Ovary (tissue), 9 donors: ENCODE data around the gene GAS1. TPM values are rescaled to one million over a fixed set of nuclear protein-coding genes. Genes with fewer than 3 reads are reported as not detected.

Experiments used
- DNase-seq, 5 donors: peaks; one replicate each; pipeline ENCODE4 v3.0.0-alpha.2; 2019 to 2020
- H3K27ac ChIP-seq, 2 donors: fragments of 200-600 bp; one replicate each; pipeline versions ENCODE4 v1.5.1 to v1.8.0; 2019 to 2022
- H3K27me3 ChIP-seq: fragments of 200-600 bp; one replicate; pipeline ENCODE4 v1.8.0; 2022
- H3K36me3 ChIP-seq: fragments of 200-600 bp; sonication (generic); one replicate; pipeline ENCODE4 v1.5.1; 2019
- H3K4me1 ChIP-seq: one replicate; pipeline ENCODE4 v1.8.1; 2013; ENCODE audit warnings: mild to moderate bottlenecking, moderate library complexity; ENCODE audit not compliant: insufficient read depth
- H3K4me3 ChIP-seq: fragments of 200-600 bp; sonication (generic); one replicate; pipeline ENCODE4 v1.5.1; 2017
- H3K9me3 ChIP-seq, 2 donors: fragments of 200-600 bp in 1 of 2; sonication (generic) in 1 of 2; one replicate each; pipeline versions ENCODE4 v1.5.1 to v1.8.1; 2013 to 2019; ENCODE audit warnings: mild to moderate bottlenecking in 1 of 2, moderate library complexity in 1 of 2
- EP300 ChIP-seq: sonication (generic); formaldehyde crosslinking; IDR thresholded peaks from one replicate; pipeline ENCODE4 v1.6.1; 2017; ENCODE audit warnings: antibody characterized with exemption
- POLR2A ChIP-seq: fragments of 450-650 bp; IDR thresholded peaks from one replicate; pipeline ENCODE4 v1.6.1; 2017; ENCODE audit warnings: antibody characterized with exemption, mild to moderate bottlenecking, moderate library complexity
- WGBS, 3 donors: extraction: QIAGEN DNeasy Blood & Tissue Kit in 1 of 3; methylation state at CpG; one replicate each; pipeline versions ENCODE4 v1.1.5 to v1.1.7; 2013 to 2017; 5-methylcytosine and 5-hydroxymethylcytosine counted together
- intact Hi-C, 4 donors: fragments of 100-400 bp; cut with DNase I; formaldehyde crosslinking; loops; one replicate each; pipeline versions ENCODE4 v1.11.0 to v1.15.1; 2022 to 2023
- polyA plus RNA-seq, 2 donors: library from polyadenylated mRNA; stranded (reverse); fragments of 200-250 nt in 1 of 2; fragments of 350-450 nt in 1 of 2; fragmentation: Illumina TruSeq in 1 of 2; extraction: RNeasy Lipid Tissue Mini Kit (QIAGEN cat#74804) in 1 of 2; gene quantifications; one replicate each; pipeline ENCODE4 v1.2.3, GENCODE V29; 2013 to 2014
- total RNA-seq, 7 donors: library from RNA; depleted of rRNA in 2 of 7; stranded (reverse); fragments of >200 nt in 2 of 7; fragmentation: NEBNext Ultra II Directional in 3 of 7; extraction: Animal tissue kit (Norgen Biotek cat#: 25700) in 3 of 7; gene quantifications; one replicate each; pipeline versions ENCODE4 v1.1.0 to v1.2.4, GENCODE V29; 2016 to 2023
- TF ChIP-seq, protein P1 (sequence below), 3 donors: fragments of 450-650 bp in 2 of 3; fragments of 200-600 bp in 1 of 3; IDR thresholded peaks; one replicate each; pipeline versions ENCODE4 v1.5.1 to v1.8.0; 2016 to 2022; ENCODE audit warnings: antibody characterized with exemption in 3 of 3, mild to moderate bottlenecking in 1 of 3
- donor health status: DM: no; HTN: no; CAD: no; lungs with moderate emphysema.
- donor health status: DM: no; HTN: no; CAD: no.
- donor health status: Bipolar disorder and iron deficiency.
- donor health status: DM: yes; HTN: yes; CAD: no.
- donor health status: DM: no; HTN: no; CAD: no.
- donor health status: DM: yes; HTN: yes; CAD: no.

The GAS1 gene
- total and polyA plus RNA-seq, 9 donors, result 30.9 to 251 (median 79.6) TPM

DNA sequence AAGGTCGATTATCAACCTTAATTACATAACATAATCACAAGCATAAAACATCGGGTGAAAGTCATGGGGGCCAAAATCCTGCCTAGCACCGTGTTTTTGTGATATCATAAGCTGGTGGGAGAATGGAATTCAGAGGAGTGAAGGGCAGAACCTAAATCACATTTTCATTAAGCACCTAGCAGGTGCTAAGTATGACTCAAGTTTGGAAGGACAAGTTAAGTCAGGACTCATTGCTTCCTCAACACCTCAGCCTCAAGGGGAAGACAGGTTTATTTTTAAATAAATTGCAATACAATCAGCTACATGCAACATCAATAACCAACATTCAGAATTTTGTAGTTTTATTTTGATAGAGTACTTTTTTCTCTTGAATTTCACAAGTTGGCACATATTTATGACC lies 33.5 kb upstream of the GAS1 start:
- intact Hi-C loops, result no loop called here
- Histone ChIP-seq H3K4me1 (peaks cover 17% of the 10 kb centered on the region), H3K36me3 (no peaks in the 10 kb centered on the region), H3K9me3 (no peaks in the 10 kb centered on the region), H3K4me3 (no peak overlapping the region), H3K27me3 (no peaks in the 10 kb centered on the region), H3K27ac (no peak overlapping the region)
- no peak for DNase-seq
- TF ChIP-seq POLR2A, result no peak
- no peak for TF ChIP-seq EP300
- TF ChIP-seq, protein P1, sequence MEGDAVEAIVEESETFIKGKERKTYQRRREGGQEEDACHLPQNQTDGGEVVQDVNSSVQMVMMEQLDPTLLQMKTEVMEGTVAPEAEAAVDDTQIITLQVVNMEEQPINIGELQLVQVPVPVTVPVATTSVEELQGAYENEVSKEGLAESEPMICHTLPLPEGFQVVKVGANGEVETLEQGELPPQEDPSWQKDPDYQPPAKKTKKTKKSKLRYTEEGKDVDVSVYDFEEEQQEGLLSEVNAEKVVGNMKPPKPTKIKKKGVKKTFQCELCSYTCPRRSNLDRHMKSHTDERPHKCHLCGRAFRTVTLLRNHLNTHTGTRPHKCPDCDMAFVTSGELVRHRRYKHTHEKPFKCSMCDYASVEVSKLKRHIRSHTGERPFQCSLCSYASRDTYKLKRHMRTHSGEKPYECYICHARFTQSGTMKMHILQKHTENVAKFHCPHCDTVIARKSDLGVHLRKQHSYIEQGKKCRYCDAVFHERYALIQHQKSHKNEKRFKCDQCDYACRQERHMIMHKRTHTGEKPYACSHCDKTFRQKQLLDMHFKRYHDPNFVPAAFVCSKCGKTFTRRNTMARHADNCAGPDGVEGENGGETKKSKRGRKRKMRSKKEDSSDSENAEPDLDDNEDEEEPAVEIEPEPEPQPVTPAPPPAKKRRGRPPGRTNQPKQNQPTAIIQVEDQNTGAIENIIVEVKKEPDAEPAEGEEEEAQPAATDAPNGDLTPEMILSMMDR (IDR thresholded peaks at IDR 0.05), result no peak
- WGBS, 3 donors, result 72 to 85% (median 85%) methylated on average over 3 of the region's 3 CpGs

DNA sequence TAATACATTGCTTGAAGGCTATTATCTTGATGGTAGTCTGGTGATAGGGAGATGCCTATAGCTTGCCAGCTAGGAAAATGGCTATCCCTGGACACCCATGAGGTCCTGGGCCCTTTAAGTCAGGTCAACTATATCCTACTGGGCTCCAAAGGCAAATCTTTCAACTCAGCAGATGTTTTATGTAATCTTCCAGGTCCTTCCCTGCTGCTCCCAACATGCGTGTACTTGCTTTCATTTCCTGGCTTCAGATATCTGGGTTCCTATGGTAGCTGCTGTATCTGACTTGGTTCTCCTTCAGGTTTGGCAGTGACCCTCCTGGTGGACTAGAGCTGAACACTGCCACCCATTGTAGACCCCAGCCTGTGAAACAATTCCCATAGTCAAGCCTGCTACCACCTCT lies 32.4 kb upstream of the GAS1 start:
- no peak for DNase-seq
- H3K4me1 ChIP-seq, result peaks cover 19% of the 10 kb centered on the region
- no peaks in the 10 kb centered on the region for H3K9me3 ChIP-seq
- intact Hi-C loops, result no loop called here
- no peak overlapping the region for H3K27ac ChIP-seq
- 39 to 50% (median 46%) methylated on average over 1 of the region's 1 CpG for WGBS, 3 donors
- H3K27me3 ChIP-seq, result no peaks in the 10 kb centered on the region
- H3K4me3 ChIP-seq, result no peak overlapping the region
- H3K36me3 ChIP-seq, result no peaks in the 10 kb centered on the region
- TF ChIP-seq, protein P1 (IDR thresholded peaks at IDR 0.05), result no peak
- TF ChIP-seq EP300 (no peak), POLR2A (no peak)

DNA sequence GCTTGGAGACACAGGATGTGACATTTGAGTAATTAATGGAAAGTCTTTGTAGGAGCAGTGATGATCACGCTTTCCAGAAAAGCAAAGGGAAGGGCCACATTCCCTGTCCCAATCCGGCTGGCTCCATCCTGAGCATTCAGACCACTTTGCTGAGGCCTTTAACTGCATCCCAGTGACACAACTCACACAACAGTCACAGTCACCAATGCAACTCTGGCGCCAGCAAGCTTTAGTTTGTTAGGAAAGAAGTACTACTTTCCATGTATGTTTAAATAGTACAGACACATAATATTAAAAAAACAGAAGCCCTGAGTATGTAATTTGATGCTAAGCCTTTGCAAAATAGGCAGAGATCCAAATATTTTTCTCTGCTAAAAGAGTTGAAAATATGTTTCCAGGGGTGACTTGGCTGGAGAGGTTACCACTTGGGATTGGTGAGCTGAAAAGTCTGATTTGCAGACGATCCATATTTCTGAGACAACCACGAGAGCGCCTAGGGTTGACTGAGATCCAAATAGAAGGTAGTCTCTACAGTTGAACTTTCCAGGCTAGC lies 31.7 kb upstream of the GAS1 start:
- no peak overlapping the region for H3K4me3 ChIP-seq
- 50 to 60% (median 57%) methylated on average over 6 of the region's 6 CpGs for WGBS, 3 donors
- H3K27ac ChIP-seq, result no peak overlapping the region
- H3K27me3 ChIP-seq, result no peaks in the 10 kb centered on the region
- intact Hi-C loops, result no loop called here
- no peaks in the 10 kb centered on the region for H3K36me3 ChIP-seq
- H3K9me3 ChIP-seq, result no peaks in the 10 kb centered on the region
- no peak for DNase-seq
- TF ChIP-seq EP300, result no peak
- no peak for TF ChIP-seq POLR2A
- TF ChIP-seq, protein P1 (IDR thresholded peaks at IDR 0.05), result no peak
- H3K4me1 ChIP-seq, result peaks cover 19% of the 10 kb centered on the region

DNA sequence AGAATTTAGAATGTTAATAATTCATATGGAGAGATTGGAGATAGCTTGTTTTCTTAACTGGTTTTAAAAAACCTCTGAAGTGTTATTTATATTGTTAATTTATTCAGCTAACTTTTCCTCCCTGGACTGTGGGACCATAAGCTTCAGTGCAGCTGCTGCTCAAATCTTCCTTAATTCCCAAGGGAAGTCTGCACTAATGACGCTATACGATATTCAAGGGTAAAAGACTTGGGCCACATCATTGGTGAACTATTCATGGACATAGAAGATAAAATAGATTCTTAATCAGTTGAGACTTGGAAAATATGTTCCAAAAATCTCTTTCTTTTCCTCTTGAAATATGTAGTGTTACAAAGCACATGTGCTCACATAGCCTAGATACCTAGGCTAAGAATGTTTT lies 31.1 kb upstream of the GAS1 start:
- Histone ChIP-seq H3K36me3 (no peaks in the 10 kb centered on the region), H3K27me3 (no peaks in the 10 kb centered on the region), H3K9me3 (no peaks in the 10 kb centered on the region), H3K27ac (no peak overlapping the region), H3K4me1 (peaks cover 17% of the 10 kb centered on the region), H3K4me3 (no peak overlapping the region)
- TF ChIP-seq EP300 (no peak), POLR2A (no peak)
- TF ChIP-seq, protein P1 (IDR thresholded peaks at IDR 0.05), result no peak
- DNase-seq, result no peak
- intact Hi-C loops, result no loop called here
- 52 to 64% (median 55%) methylated on average over 2 of the region's 2 CpGs for WGBS, 3 donors
